Skeletal muscle tissue (tissue), 4 donors: ENCODE data around the gene CERCAM. TPM values are rescaled to one million over a fixed set of nuclear protein-coding genes. Genes with fewer than 3 reads are reported as not detected.
A peak's percentile ranks its signal among the peaks of the same experiment; 100 is the strongest.

Source experiments
- H3K27ac ChIP-seq: one replicate; pipeline ENCODE4 v1.7.0; 2013; ENCODE audit warnings: mild to moderate bottlenecking, low read depth, low read length, inconsistent platforms
- H3K27me3 ChIP-seq, 3 donors: one replicate each; pipeline ENCODE4 v1.7.0; 2013; ENCODE audit warnings: low read length in 3 of 3; ENCODE audit not compliant: control insufficient read depth in 3 of 3, insufficient read depth in 3 of 3
- H3K36me3 ChIP-seq, 3 donors: one replicate each; pipeline ENCODE4 v1.7.0; 2013; ENCODE audit warnings: low read length in 3 of 3; ENCODE audit not compliant: control insufficient read depth in 3 of 3, insufficient read depth in 3 of 3
- H3K4me1 ChIP-seq, 3 donors: one replicate each; pipeline ENCODE4 v1.7.0; 2013; ENCODE audit warnings: low read length in 3 of 3, mild to moderate bottlenecking in 3 of 3; ENCODE audit not compliant: control insufficient read depth in 3 of 3, insufficient read depth in 3 of 3
- H3K4me3 ChIP-seq, 3 donors: one replicate each; pipeline ENCODE4 v1.7.0; 2013; ENCODE audit warnings: low read length in 3 of 3
- H3K9ac ChIP-seq, 3 donors: one replicate each; pipeline ENCODE4 v1.7.0; 2013; ENCODE audit warnings: low read length in 3 of 3, mild to moderate bottlenecking in 3 of 3, moderate library complexity in 2 of 3, low read depth in 1 of 3
- H3K9me3 ChIP-seq, 3 donors: one replicate each; pipeline ENCODE4 v1.7.0; 2013; ENCODE audit warnings: low read length in 3 of 3; ENCODE audit not compliant: control insufficient read depth in 3 of 3
- total RNA-seq: library from RNA; depleted of rRNA; stranded (reverse); fragments of >200 nt; gene quantifications from one replicate; pipeline ENCODE4 v1.2.3, GENCODE V29; 2014
- donor health status: Osteomylitis.

The CERCAM gene
- total RNA-seq, 1 donor from 2014 or later: 33.4 TPM

DNA sequence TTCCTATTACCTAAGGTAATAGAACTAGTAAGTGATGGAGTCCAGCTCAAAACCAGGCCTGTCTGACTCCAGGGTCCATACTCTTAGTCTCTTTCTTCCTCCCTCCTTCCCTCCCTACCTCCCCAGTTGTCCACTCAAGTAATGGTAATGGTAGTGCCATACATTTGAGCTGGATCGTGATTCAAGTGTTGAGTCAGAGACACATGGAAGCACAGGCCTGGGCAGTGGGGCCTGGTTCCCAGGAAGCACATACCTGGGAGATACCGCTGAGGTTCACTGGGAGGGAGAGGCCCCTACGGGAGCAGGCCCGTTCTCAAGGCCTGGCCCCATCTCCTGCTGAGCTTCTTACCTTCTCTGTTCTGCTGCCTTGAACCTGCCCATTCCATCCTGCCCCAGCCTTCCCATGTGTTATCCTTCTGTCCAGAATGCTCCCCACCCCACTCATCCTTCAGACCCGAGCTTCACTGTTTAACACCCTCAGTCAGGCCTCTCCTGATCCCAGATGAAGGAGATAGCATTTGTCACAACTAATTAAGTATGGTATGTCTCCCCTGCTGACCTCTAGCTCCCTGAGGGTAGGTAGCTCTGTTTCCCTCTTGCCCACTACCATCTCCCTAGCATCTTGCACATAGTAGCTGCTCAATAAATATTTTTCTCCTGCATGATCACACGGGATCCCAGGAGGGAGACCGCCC lies 35.7 kb upstream of the CERCAM start:
- Histone ChIP-seq H3K27ac (no peak overlapping the region), H3K36me3 (peaks cover 48 to 56% (median 49%) of the 10 kb centered on the region in 3 donors), H3K9ac (no peak overlapping the region), H3K27me3 (no peaks in the 10 kb centered on the region), H3K4me1 (peaks cover 3 to 6% (median 3%) of the 10 kb centered on the region in 3 donors), H3K9me3 (no peaks in the 10 kb centered on the region), H3K4me3 (no peak overlapping the region)

GRCh38 chr9:128385496-128386460 lies 34.9 kb upstream of the CERCAM start:
- H3K4me3 ChIP-seq: no peak overlapping the region
- H3K4me1 ChIP-seq: peaks cover 3 to 6% (median 3%) of the 10 kb centered on the region in 3 donors
- no peak overlapping the region for H3K9ac ChIP-seq
- H3K36me3 ChIP-seq: peaks cover 48 to 60% (median 51%) of the 10 kb centered on the region in 3 donors
- H3K9me3 ChIP-seq: no peaks in the 10 kb centered on the region
- H3K27me3 ChIP-seq: no peaks in the 10 kb centered on the region
- no peak overlapping the region for H3K27ac ChIP-seq

GRCh38 chr9:128388150-128388549 lies 32.5 kb upstream of the CERCAM start:
- peaks cover 3 to 6% (median 3%) of the 10 kb centered on the region in 3 donors for H3K4me1 ChIP-seq
- no peak overlapping the region for H3K27ac ChIP-seq
- no peaks in the 10 kb centered on the region for H3K9me3 ChIP-seq
- H3K9ac ChIP-seq: no peak overlapping the region
- no peaks in the 10 kb centered on the region for H3K27me3 ChIP-seq
- H3K4me3 ChIP-seq: no peak overlapping the region
- H3K36me3 ChIP-seq: peaks cover 45 to 60% (median 58%) of the 10 kb centered on the region in 3 donors

DNA sequence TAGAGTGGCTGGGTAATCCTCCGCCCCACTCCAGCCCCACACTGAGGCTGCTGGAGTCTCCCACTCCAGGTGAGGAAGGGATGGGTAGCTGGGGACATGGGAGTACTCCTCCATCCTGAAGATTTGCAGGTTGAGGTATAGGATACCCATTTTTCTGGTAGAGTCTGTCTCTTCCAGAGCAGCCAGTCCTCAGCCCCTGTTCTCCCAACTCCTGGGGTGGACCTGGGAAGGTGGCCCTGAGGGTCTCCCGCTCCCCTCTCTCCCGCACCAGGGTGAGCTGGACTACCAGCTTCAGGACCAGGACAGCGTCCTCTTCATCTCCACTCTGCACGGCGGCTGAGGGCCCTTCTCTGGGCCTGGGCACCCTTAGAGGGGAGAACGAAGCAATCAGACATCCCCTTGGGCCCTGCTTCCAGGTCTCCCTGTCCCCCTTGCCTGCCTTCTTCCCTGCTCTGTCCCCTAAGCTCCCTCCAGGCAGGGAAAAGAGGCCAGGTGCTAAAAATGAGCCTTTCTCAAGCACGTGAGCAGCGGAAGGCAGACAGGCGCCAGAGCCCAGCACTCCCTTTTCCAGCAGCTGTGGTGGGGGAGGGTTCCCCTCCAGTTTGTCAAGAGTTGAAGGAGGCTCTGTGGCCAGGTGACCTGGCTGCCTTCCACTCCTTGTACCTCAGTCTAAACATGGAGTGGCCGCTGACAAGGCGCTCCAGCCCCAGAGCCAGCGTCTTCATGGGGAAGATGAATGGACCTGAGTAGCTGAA lies 31.1 kb upstream of the CERCAM start:
- Histone ChIP-seq H3K27me3 (no peaks in the 10 kb centered on the region), H3K4me1 (peaks cover 0 to 3% (median 3%) of the 10 kb centered on the region in 3 donors), H3K9ac (peak overlapping the region in 1 of 3 donors; percentile 25), H3K36me3 (peaks cover 37 to 60% (median 51%) of the 10 kb centered on the region in 3 donors), H3K4me3 (no peak overlapping the region), H3K9me3 (no peaks in the 10 kb centered on the region), H3K27ac (no peak overlapping the region)

DNA sequence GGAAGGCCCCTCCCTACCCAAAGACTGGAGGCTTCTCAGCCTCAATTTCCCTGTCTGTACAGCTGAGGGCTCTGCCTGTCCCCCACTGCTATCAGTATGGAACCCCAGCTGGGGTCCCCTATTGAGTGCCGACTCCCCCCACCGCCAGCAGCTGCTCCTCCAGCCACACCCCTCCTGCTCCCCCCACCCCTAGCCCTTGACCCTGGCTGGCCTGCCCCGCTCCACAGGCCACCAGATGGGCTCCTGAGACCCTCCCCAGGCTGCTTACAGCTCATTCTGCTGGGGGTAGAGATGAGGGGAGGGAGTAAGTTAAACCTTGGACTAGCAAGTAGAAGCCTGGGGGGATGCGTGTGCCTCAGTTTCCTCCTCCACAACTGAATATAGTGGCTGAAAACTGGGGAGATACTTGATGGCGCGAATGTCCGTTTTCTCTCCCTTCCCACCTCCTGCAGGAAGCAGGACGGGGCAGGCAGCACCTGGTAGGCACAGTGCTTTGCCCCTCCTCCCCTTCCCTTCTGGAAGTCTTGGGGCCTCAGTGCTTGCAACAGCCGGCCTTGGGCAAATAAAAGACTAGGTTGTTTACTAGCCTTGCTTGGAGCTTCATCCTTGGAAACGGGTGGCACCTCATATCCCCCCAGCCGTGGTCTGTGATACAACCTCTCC lies 30.4 kb upstream of the CERCAM start:
- no peak overlapping the region for H3K27ac ChIP-seq

GRCh38 chr9:128390813-128391711 lies 29.6 kb upstream of the CERCAM start:
- H3K4me1 ChIP-seq: peaks cover 0 to 3% (median 3%) of the 10 kb centered on the region in 3 donors
- no peaks in the 10 kb centered on the region for H3K9me3 ChIP-seq
- H3K27ac ChIP-seq: no peak overlapping the region
- H3K27me3 ChIP-seq: peaks cover 0 to 3% (median 0%) of the 10 kb centered on the region in 3 donors
- H3K36me3 ChIP-seq: peaks cover 34 to 52% (median 48%) of the 10 kb centered on the region in 3 donors
- no peak overlapping the region for H3K9ac ChIP-seq
- H3K4me3 ChIP-seq: no peak overlapping the region

More for the DNA sequence above, 30.4 kb upstream of the CERCAM start:
- peaks cover 0 to 2% (median 0%) of the 10 kb centered on the region in 3 donors for H3K27me3 ChIP-seq
- H3K4me1 ChIP-seq: peaks cover 0 to 3% (median 3%) of the 10 kb centered on the region in 3 donors
- no peak overlapping the region for H3K9ac ChIP-seq
- peaks cover 37 to 57% (median 51%) of the 10 kb centered on the region in 3 donors for H3K36me3 ChIP-seq
- no peaks in the 10 kb centered on the region for H3K9me3 ChIP-seq
- no peak overlapping the region for H3K4me3 ChIP-seq

DNA sequence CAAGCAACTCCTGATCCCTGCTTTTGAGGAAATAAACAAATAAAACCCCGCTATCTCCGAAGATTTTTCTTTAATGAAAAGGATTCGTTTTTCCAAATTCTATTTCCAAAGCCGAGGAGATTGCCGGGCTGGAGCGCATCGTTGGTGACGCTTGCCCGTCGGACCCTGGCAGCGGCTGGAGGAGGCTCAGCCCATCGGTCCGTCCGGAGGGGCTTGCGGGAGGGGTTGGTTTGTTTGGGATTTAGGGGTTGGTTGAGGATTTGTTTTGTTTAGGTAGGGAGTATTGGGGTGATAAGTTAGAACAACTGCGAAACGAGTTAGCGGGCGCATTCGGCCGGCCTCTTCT lies 28.7 kb upstream of the CERCAM start:
- Histone ChIP-seq H3K9me3 (no peaks in the 10 kb centered on the region), H3K4me3 (no peak overlapping the region), H3K9ac (no peak overlapping the region), H3K27ac (no peak overlapping the region), H3K27me3 (peaks cover 2 to 5% (median 3%) of the 10 kb centered on the region in 3 donors), H3K36me3 (peaks cover 26 to 44% (median 43%) of the 10 kb centered on the region in 3 donors), H3K4me1 (peaks cover 2 to 6% (median 5%) of the 10 kb centered on the region in 3 donors)

DNA sequence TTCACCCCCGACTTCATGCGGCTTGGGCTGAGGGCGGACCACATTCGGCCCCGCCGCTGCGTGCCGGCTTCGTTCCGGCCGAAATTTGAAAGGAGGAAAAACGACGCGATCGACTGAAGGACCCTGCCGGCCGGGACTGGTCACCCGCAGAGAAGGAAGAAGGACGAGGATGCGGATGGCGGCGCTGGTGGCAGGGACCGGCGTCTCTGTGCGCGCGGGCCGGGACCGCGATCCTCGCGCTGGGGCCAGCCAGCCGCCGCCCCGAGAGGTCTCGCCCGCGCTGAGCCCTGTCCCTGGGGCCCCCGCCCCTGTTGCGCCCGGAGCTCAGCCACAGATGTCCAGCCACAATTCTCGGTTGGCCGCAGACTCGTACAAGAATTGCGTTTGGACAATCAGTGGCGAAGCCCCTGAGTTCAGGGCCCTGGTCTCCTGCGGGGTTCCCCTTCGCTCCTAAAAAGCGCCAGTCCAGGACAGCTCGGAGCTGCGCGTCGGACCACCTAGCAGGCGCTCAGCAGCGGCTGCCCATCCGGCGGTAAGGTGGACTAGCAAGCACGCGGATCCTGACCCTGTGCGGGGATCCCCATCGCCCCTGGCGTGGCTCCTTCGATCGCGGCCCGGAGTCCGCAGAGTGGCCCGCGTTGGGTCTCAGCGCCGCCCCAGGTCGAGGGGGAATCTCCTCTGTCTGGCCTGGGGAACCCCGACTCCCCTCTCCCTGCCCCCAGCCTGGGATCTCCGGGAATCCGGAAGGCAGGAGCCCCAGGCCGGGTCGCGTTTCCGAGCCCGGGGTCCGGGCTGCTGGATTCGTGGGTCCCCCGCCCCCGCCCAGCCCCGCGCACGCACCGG lies 28.1 kb upstream of the CERCAM start:
- Histone ChIP-seq H3K27me3 (peaks cover 2 to 9% (median 6%) of the 10 kb centered on the region in 3 donors), H3K36me3 (peaks cover 24 to 41% (median 38%) of the 10 kb centered on the region in 3 donors), H3K9me3 (no peaks in the 10 kb centered on the region), H3K4me1 (peaks cover 4 to 10% (median 8%) of the 10 kb centered on the region in 3 donors), H3K9ac (no peak overlapping the region), H3K27ac (no peak overlapping the region), H3K4me3 (no peak overlapping the region)
